ENCODE measurements around the gene SLC6A18.

SLC6A18 gene

DNA sequence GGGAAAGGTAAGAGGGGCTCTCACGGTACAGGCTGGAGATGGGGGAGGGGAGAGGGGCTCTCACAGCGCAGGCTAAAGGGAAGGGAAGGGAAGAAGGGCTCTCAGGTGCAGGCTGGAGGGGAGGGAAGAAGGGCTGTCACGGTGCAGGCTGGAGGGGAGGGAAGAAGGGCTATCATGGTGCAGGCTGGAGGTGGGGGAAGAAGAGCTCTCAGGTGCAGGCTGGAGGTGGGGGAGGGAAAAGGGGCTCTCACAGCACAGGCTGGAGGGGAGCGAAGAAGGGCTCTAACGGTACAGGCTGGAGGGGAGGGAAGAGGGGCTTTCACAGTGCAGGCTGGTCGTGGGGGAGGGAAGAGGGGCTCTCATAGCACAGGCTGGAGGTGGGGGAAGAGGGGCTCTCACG lies 4.6 kb downstream of the SLC6A18 start:
- H3K27ac ChIP-seq = no peak overlapping the region
- TF ChIP-seq, protein P1, sequence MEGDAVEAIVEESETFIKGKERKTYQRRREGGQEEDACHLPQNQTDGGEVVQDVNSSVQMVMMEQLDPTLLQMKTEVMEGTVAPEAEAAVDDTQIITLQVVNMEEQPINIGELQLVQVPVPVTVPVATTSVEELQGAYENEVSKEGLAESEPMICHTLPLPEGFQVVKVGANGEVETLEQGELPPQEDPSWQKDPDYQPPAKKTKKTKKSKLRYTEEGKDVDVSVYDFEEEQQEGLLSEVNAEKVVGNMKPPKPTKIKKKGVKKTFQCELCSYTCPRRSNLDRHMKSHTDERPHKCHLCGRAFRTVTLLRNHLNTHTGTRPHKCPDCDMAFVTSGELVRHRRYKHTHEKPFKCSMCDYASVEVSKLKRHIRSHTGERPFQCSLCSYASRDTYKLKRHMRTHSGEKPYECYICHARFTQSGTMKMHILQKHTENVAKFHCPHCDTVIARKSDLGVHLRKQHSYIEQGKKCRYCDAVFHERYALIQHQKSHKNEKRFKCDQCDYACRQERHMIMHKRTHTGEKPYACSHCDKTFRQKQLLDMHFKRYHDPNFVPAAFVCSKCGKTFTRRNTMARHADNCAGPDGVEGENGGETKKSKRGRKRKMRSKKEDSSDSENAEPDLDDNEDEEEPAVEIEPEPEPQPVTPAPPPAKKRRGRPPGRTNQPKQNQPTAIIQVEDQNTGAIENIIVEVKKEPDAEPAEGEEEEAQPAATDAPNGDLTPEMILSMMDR (conservative IDR thresholded peaks at IDR 0.05) = no peak
- no peak for TF ChIP-seq ZFX (IDR thresholded peaks at IDR 0.05)

DNA sequence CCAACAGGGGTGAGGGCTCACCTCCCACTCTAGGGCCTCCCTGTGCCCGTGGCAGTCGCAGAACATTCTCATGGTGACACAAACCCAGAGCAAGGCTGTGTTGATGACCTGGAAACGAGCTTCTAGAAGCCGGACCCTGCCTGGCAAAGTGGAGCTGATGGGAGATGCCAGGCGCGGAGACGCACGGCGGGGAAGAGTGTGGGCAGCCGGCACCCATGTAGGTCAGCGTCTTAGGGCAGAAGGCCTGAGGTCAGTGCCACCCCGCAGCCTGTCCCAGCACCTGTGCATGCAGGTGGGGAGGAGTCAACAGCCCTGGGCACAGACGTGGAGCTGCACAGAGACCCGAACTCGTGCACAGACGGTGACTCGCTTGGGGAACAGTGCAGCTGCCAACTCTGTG lies 5.4 kb downstream of the SLC6A18 start:
- TF ChIP-seq, protein P1 (conservative IDR thresholded peaks at IDR 0.05) = no peak
- TF ChIP-seq ZFX (IDR thresholded peaks at IDR 0.05) = no peak
- no peak overlapping the region for H3K27ac ChIP-seq

DNA sequence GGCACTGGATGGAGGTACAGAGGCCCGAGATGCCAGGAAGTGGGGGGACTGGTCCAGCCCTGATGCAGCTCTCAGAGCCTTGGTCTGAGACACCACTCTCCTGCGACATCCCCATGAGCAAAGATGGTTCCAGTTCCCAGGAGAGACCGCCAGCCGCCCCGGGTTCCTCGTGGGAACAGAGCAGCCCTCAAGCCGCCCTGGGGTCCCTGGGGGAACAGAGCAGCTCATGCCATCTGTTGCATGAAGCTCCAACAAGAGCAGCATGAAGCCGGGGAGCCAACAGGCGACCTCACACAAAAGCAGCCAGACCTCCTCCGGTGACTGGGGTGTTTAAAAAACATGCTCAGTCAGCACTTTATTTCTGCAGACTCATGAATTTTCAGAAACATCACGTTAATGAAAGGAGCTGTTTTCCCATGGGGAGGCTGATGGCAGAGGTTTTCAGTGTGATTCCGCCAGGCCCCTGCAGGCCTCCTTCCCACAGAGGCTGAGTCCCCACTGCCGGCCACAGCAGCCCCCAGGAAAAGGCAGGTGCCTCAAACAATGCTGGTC lies 6.2 kb downstream of the SLC6A18 start:
- H3K27ac ChIP-seq = no peak overlapping the region
- TF ChIP-seq, protein P1 (conservative IDR thresholded peaks at IDR 0.05) = no peak
- TF ChIP-seq ZFX (IDR thresholded peaks at IDR 0.05) = no peak

DNA sequence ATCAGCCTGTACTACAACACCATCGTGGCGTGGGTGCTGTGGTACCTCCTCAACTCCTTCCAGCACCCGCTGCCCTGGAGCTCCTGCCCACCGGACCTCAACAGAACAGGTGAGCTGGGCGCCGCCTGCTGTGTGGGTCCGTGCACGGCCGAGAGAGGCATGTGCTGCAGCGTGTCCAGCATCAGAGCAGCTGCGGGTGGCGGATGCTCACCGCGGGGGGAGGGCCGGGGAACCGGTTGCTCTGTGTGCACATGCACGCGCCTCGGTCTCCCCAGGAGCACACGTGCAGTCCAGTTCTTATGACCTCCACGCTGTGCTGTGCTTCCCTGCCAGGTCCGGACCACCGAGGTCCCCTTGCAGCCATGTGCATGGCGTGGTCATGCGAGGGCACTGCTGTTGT lies 7.6 kb downstream of the SLC6A18 start:
- no peak overlapping the region for H3K27ac ChIP-seq
- TF ChIP-seq, protein P1 (conservative IDR thresholded peaks at IDR 0.05) = no peak
- TF ChIP-seq ZFX (IDR thresholded peaks at IDR 0.05) = no peak

DNA sequence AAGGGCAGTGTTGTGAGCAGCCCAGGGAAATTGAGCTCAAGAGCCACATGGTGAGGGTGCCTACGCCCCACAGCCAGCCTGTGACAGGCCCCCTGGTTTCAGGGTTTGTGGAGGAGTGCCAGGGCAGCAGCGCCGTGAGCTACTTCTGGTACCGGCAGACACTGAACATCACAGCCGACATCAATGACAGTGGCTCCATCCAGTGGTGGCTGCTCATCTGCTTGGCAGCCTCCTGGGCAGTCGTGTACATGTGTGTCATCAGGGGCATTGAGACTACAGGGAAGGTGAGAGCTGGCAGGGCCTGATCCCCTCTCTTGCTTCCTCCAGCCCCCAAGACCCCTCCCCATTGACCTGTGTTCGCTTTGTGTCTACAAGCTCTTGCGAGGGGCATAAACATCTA lies 10.2 kb downstream of the SLC6A18 start:
- no peak overlapping the region for H3K27ac ChIP-seq
- TF ChIP-seq, protein P1 (conservative IDR thresholded peaks at IDR 0.05) = no peak
- TF ChIP-seq ZFX (IDR thresholded peaks at IDR 0.05) = no peak

DNA sequence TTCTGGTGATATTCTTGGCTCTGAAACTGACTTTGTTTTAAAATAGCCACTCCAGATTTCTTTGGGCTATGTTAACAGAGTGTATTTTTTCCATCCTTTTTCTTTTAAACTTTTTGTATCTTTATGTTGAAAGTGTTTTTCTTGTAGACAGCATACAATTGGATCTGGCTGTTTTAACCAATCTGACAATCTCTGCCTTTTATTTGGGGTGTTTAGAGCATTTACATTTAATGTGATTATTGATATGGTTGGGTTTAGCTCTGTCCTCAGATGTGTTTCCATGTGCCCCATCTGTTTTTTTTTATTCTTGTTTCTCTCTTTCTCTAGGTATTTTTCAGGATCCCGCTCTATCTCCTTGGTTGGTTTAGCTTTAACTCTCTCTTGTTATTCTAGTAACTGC lies 10.7 kb downstream of the SLC6A18 start:
- TF ChIP-seq ZFX (IDR thresholded peaks at IDR 0.05) = no peak
- TF ChIP-seq, protein P1 (conservative IDR thresholded peaks at IDR 0.05) = no peak
- no peak overlapping the region for H3K27ac ChIP-seq

DNA sequence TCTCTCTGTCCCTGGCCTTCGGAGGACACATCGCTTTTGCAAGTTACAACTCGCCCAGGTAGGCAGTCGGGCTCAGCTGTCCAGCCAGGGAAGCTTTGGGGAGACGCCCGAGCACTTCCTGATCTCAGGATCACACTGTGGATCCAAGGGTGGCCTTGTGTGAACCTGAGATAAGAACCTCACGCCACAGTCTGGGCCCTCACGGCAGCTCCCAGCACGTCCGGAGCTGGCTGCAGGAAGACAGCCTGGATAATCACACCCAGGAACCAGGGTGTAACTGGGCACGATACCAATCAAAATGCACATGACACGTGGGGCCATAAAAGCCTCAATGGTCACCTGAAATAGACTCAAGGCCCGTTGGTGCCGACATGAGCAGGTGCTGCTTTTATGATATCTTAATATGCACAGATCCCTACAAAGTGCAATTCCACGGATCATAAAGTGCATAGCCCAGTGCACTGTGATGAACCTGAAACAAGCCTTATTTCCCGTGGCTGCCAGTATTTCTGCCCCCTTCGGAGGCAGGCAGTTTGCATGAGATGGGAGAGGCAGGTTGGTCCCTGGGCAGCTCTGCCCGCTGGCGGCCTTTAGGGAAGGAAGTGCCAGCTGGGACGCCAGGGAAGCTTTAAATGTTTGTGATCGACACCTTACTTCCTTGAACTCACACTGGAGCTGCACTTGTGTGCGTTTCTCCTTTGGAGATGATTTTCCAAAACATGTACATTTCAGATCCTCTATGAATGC lies 14.5 kb downstream of the SLC6A18 start:
- TF ChIP-seq, protein P1 (conservative IDR thresholded peaks at IDR 0.05) = no peak
- no peak for TF ChIP-seq ZFX (IDR thresholded peaks at IDR 0.05)
- no peak overlapping the region; the same call in 1 of the 2 replicates for H3K27ac ChIP-seq
